NCI-H1417 (cell line): ENCODE data around the gene KIAA0753.

Source experiments
- DNase-seq, 3 experiments: peaks; one replicate each; lab custom pipeline; 2025; lab: John Stamatoyannopoulos, UW

Gene KIAA0753

GRCh38 chr17:6569370-6570285 is 70.9 kb downstream of the KIAA0753 start:
- no peak for DNase-seq

GRCh38 chr17:6568184-6568758 is 72.2 kb downstream of the KIAA0753 start:
- DNase-seq, result no peak

- DNase-seq, result no peak
Observed at GRCh38 chr17:6567528-6568183, 72.9 kb downstream of the KIAA0753 start.

- no peak for DNase-seq
Observed at GRCh38 chr17:6561446-6561845, 79.1 kb downstream of the KIAA0753 start.

- DNase-seq, result no peak
Observed at GRCh38 chr17:6560496-6560895, 80.0 kb downstream of the KIAA0753 start.

GRCh38 chr17:6559753-6560215 is 80.7 kb downstream of the KIAA0753 start:
- no peak for DNase-seq

GRCh38 chr17:6558932-6559752 is 81.4 kb downstream of the KIAA0753 start:
- DNase-seq, result peak in 1 of 3 experiments; percentile 3

- DNase-seq, result no peak
Observed at GRCh38 chr17:6558276-6558675, 82.2 kb downstream of the KIAA0753 start.

- DNase-seq, result peak in 1 of 3 experiments; percentile 22
Observed at GRCh38 chr17:6557040-6557438, 83.5 kb downstream of the KIAA0753 start.

GRCh38 chr17:6556121-6557039 is 84.1 kb downstream of the KIAA0753 start, which contains the start of gene PITPNM3:
TSS of gene PITPNM3 (minus strand) at chr17:6556555. CDS start at chr17:6556406, 149 bp downstream.
- peak in 2 of 3 experiments; percentile 14 to 22 for DNase-seq

- no peak for DNase-seq
Observed at GRCh38 chr17:6555331-6556120, 85.0 kb downstream of the KIAA0753 start.

- DNase-seq, result no peak
Observed at GRCh38 chr17:6554871-6555330, 85.6 kb downstream of the KIAA0753 start.

GRCh38 chr17:6554342-6554741 is 86.2 kb downstream of the KIAA0753 start:
- no peak for DNase-seq

- peak in 2 of 3 experiments; percentile 2 to 38 for DNase-seq
Observed at GRCh38 chr17:6551869-6552531, 88.5 kb downstream of the KIAA0753 start.

GRCh38 chr17:6551356-6551755 is 89.2 kb downstream of the KIAA0753 start:
- DNase-seq, result no peak

- DNase-seq, result no peak
Observed at GRCh38 chr17:6549384-6550036, 91.0 kb downstream of the KIAA0753 start.

GRCh38 chr17:6548578-6549330 is 91.8 kb downstream of the KIAA0753 start:
- DNase-seq, result no peak

GRCh38 chr17:6548034-6548433 is 92.5 kb downstream of the KIAA0753 start:
- DNase-seq, result no peak
